Cortex of kidney (tissue), 1 donor: ENCODE results near the gene CDK18.

Experiments used
- DNase-seq: peaks from one replicate; lab custom pipeline; 2025; lab: John Stamatoyannopoulos, UW

CDK18 gene

DNA sequence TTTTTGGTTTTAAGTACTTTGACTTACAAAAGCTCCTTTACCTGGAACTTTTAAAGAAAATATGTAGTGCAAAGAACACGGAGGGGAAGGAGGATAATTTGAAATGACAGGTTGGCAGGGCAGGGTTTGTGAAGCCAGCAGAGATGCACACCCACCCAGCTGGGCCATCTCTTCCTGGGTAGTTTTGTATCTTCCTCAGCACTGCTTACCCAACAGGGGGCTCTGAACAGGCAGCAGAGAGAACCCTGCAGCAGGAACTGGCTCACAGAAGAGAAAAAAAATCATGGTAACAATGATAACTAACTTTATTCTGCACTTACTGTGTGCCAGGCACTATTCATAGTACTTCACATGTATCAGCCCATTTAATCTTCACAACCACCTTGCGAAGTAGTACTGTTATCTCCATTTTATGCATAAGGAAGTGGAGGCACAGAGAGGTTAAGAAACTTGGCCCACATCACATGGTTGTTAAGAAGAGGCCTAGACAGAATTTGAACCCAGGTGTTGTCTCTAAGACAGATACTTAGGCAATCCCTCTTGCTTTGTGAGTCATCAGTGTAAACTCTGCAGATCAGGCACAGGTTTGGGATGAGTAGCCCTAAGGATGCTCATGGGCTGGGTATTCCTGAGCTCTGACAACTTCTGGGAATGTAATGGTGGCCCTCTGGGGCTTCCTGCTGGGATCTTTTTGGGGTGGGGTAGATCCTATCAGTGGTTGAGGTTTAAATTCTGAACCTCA is 66.5 kb downstream of the CDK18 start:
- DNase-seq = no peak

DNA sequence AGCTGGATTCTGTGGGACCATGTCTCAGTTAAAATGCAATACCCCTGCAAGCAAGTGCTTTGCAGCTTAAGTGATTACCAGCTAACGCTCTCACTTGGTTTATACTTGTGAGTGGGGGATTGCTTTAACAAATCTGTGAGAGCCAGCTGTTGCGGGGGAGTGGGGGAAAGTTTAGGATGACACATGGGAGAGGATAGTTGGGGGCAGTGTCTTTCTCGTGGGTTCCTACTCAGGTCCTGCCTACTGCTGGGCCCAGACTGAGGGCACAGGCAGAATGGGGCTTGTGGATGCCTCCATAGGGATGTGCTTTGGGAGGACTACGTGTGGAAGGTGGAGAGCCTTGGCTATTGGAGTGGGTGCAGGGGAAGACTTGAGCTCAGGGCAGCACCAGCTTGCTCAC is 67.3 kb downstream of the CDK18 start:
- no peak for DNase-seq

DNA sequence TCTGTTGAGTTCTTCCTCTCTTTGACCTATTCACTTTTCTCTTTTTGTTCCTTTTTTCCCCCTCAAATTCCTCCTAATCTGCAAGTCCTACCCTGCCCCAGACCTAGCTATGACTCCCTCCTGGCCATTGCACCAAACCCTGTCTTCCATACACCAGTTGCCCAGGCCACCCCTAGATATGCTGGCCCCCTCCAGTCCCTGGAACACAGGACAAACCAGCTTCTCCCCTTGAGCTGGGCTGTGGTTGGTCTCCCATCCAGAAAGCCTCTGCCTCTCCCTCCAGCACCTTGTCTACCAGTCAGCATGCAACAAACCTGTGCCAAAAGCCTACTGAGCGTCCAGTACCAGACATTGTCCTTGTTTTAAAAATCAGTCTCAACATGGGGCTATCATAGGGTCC is 68.0 kb downstream of the CDK18 start:
- DNase-seq = no peak

DNA sequence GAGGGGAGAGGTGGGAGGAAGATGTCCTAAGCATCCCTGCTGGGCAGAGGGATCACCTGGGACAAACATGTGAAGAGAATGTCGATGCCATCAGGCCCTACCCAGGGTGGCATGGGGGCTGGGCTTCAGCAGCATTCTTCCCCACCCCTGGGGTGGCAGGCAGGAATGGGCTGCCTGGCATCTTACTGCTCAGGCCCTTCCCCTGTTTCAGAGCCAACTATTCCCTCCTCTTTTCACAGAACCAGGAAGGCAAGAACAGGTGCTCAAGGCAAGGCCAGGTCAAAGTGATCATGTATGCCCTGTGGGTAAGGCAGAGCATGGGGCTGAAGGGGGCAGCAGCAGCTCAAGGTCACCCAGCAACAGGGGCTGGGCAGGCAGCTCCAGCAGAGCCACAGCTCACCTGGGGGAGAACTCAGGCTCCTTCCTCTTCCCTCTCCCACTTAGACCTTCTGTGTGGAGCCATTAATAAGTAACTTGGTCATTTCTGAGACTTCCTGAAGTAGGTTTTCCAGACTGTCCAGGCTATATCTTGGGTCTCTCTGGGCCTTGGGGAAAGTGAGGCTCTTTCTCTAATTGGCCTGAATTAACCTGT is 70.9 kb downstream of the CDK18 start:
- no peak for DNase-seq

DNA sequence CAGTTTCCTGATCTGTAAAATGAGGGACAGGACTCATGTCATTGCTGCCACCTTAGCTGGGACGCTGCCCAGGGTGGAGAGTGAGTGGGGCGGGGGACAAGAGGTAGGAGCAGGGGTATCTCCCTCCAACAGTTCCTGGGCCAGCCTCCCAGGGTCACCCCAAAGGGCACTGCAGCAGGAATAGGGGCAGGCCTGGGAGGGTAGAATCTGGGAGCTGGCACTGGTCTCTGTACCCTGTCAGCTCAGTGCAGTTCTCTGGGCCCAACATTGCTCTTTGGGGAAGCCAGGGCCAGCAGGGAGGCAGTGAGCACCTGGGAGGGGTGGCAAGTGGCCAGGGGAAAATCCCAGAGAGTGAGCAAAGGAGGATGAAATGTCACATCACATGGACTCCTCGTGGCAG is 71.5 kb downstream of the CDK18 start:
- no peak for DNase-seq

DNA sequence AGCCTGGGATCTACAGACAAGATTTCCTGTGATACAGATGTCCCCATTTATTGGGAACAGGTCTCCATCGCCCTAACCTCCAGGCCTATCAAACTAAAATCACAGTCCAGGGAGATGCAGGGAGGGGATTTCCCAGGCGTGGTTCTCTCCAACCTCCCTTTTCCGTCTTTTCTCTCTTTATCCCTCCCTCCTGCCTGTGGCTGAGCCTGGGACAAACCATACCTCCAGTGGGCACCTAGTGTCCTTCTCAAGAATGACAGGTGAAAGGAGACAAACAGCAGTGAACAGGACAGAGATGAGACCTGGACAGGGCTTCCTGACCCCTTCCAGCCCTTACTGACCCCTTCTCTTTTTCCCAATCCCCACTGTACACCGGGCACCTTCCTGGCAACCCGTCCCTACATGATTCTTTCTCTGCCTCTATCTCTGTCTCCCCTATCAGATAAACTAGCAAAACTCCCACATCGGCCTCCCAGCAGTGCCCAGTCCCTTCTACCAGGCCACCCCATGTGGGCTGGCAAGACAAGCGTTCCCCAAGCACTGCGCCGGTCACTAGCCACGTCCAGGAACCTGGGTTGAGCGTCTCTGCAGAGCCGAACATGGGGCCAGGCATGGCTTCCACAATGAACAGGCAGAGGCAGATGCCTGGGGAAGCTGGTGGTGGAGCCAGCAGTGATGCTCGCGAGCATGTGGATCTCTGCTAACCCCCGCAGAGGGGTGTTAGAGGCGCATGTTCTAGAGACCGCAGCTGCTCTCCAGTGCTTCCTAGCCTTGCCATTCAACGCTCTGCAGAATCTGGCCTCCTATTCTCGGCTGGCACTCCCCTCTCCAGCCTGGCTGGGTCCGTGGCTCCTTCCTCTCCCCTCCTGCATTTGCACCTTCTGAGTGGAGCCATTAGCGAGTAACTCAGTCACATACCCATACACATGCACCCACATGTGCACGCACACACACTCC is 72.6 kb downstream of the CDK18 start:
- DNase-seq = no peak

DNA sequence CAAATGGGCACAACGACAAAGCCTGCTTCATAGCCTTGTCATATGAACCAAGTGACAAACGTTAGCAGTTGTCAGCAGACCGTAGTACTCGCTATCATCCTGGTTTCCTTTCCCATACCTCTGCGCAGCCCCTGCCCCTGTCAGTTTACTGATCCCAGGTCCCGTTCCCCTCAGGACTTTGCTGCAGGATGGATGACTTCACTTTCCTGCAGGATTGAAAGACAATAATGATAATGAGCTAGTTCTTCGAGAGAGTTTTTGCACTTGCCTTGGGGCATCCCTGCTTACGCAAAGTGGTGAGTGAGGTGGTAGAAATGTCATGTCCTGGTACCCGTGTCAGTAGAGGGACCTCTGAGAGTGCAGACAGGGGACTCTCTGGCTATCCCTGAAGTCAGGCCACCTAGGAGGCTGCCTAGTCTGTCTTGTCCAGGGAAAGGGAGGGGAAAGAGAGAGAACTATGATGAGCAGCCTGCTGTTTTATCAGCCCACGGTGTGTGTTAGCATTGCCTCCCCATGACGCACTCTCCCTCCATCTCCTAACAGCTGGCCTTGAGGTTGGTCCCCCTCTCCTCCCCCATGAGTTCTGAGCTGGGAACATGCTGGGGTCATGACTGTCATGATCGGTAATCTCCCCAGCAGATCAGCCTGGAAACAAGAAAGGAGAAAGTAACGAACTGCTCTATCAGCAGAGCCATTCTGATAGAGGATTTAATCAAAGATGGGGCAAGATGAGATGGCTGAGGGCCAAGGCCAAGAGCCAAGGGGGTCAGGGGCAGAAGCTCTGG is 73.6 kb downstream of the CDK18 start:
- no peak for DNase-seq

DNA sequence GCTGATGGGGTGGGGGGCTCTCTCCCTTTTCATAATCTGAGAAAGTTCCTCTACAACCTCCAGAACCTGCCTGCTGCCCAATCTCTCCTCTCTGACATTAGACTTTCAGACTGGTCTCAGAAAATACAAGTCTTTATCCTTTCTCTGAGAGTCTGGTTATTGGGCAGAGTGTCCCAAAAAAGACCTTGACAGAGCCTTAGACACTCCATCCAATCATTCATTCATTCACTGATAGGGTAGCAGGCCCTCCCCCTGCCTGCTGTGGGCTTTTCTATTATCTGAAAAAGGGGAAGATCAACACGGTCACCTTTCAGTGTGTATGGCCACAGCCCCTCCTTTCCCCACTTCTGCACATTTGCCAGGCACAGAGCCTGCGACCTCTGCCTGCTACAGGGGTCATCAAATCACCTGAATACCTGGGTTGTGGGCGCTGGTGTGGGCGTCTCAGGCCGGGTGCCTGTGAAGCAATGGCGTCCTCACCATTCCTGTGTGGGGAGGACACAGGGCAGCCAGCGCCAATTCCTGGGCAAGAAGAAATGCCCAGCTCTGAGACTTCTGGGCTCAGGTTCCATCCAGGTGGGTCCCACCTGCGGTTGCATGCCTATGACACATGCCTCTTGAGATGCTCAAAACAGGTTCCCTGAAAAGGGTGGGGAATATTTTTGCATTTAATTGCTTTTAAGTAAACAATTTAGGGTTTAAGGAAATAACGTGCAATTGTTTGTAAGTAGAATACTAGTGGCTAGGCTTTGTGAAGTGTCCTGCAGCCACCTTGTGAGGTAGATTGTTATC is 74.5 kb downstream of the CDK18 start:
- no peak for DNase-seq

DNA sequence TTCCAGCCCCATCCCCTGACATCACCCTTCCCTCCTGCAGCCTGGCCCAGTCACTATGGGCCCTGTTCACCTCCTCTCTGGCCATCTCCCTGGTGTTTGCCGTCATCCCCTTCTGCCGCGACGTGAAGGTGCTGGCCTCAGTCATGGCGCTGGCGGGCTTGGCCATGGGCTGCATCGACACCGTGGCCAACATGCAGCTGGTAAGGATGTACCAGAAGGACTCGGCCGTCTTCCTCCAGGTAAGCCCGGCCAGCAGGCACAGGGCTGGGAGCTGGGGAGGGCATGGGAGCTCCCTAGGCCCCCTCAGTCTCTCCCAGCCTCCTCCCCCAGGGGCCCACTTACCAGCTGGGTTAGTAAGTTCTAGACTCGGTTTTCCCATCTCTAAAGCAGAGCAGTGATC is 75.2 kb downstream of the CDK18 start:
- DNase-seq = no peak

DNA sequence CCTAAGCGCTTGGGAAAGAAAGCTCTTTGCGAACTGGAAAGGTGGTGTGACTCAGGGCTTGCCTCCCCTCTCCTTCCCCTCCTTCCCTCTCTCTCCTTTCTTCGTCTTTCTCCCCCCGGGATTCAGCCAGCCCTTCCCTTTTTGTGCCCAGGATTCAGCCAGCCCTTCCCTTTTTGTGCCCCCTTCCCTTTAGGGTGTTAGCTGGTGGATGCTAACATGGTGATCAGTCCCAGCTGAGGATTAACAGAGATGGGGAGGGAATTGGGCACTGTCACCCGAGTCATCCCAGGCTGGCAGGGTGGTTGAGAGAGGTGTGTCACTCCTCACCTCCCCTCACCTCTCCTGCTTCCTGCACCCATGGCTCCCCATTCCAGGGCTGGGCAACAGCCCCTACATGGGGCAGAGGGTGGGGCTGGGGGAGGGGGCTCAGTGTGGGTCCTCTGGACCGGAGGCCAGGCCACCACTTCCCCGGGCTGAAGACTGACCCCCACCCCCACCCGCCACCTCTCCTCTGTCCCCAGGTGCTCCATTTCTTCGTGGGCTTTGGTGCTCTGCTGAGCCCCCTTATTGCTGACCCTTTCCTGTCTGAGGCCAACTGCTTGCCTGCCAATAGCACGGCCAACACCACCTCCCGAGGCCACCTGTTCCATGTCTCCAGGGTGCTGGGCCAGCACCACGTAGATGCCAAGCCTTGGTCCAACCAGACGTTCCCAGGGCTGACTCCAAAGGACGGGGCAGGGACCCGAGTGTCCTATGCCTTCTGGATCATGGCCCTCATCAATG is 75.9 kb downstream of the CDK18 start:
- DNase-seq = no peak

DNA sequence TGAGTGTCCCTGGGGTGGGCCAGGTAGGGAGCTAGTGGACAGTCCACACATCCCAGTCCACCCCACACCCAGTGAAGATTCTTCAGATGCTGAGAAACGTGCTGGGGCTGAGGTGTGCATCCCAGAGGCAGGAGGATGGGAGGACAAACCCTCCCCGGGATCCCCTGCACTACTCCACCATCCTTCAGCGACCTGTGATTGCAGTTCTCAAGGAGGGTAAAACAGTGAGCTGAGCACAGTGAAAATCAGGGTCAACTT is 76.4 kb downstream of the CDK18 start:
- no peak for DNase-seq

DNA sequence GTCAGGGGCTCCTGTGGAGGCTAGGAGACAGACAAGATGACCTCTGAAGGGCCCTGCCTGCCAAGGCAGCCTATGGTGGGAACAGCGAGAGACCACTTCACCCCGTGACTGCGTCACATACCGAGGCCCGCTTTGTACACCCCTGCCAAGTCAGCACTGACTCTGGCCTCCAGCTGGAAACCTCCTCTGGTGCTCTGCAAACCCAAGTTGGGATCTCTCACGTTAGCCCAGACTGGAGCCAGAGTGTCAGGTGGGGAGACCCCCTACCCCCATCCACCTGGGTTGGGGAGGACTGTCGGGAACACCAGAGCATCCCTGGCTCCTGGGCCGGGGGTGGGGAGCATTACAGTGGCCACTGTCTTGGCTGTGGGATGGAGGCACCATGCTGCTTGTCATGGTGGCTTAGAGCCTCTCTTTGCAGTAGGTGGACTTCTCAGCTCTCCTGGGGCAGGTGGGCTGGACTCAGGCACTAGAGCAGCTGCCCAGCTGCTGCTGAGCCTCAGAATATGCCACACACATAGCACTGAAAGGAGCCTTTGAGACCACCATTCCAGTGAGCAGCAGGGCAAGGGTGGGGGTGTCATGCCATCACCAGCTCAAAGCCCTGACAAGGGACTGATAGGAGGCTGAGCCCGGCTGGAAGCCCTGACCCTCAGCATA is 77.0 kb downstream of the CDK18 start:
- no peak for DNase-seq

DNA sequence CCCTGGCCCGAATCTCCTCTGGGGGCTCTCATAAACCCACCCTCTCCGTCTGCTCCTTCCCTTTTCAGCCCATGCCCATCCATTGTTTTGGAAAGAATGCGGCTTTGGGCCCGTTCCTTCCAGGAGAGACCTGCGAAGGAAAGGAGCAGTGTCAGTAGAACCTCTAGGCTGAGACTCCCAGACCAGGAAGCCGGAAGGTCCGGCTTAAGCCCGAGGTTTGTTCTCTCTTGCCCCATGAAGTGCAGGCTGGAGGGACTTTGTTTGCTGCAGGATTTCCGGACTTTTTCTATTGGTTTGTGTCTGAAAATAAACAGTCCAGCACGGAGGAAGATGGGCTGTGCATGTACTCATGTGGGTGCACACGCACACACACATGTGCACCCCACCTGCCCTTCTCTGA is 77.6 kb downstream of the CDK18 start:
- DNase-seq = no peak
